HEK293 (cell line): ENCODE measurements around the gene CCDC175.

ENCODE experiments used
- CTCF ChIA-PET: fragments of 350-600 bp; formaldehyde crosslinking; extraction: SDS; loops from one replicate; lab custom pipeline; 2021; ENCODE audit warnings: antibody characterized with exemption; lab: Yijun Ruan, JAX
- POLR2A ChIA-PET: fragments of 300-600 bp; formaldehyde crosslinking; extraction: SDS; loops from one replicate; lab custom pipeline; 2020; ENCODE audit warnings: antibody characterized with exemption, inconsistent platforms; lab: Yijun Ruan, JAX
- H3K27ac ChIP-seq: fragments of 200-500 bp; sonication (Bioruptor generic); 2 replicates; pipeline ENCODE4 v1.5.1; 2014; ENCODE audit warnings: low read depth, low read length, control low read depth, inconsistent platforms; ENCODE audit errors: extremely low read depth
- H3K36me3 ChIP-seq, 2 experiments: fragments of 200-500 bp in 1 of 2; sonication (Bioruptor generic) in 1 of 2; 1 replicate in 1 of 2; 2 replicates in 1 of 2; pipeline ENCODE4 v1.5.1; 2014 to 2017; ENCODE audit warnings: inconsistent platforms in 2 of 2, low read length in 2 of 2; ENCODE audit not compliant: control insufficient read depth in 2 of 2, insufficient read depth in 1 of 2
- H3K4me1 ChIP-seq: fragments of 200-500 bp; sonication (Bioruptor generic); 2 replicates; pipeline ENCODE4 v1.5.1; 2014; ENCODE audit warnings: mild to moderate bottlenecking, low read length, inconsistent platforms; ENCODE audit not compliant: control insufficient read depth, insufficient read depth
- H3K4me3 ChIP-seq: 2 replicates; pipeline ENCODE4 v1.5.1; 2011; ENCODE audit warnings: low read depth, mild to moderate bottlenecking, control low read depth, low read length, moderate library complexity
- H3K9me3 ChIP-seq: fragments of 200-500 bp; sonication (Bioruptor generic); 2 replicates; pipeline ENCODE4 v1.5.1; 2014; ENCODE audit warnings: low read depth, low read length, inconsistent platforms; ENCODE audit not compliant: control insufficient read depth, insufficient read depth
- AEBP2 ChIP-seq: fragments of 450-650 bp; formaldehyde crosslinking; IDR thresholded peaks from 2 replicates; pipeline ENCODE4 v1.5.1; 2016; ENCODE audit warnings: missing biosample characterization, missing genetic modification characterization, borderline replicate concordance
- KLF10 ChIP-seq: fragments of 450-650 bp; IDR thresholded peaks from 2 replicates; pipeline ENCODE4 v1.5.1; 2018; ENCODE audit warnings: missing biosample characterization, mild to moderate bottlenecking, missing genetic modification characterization
- KLF16 ChIP-seq: fragments of 450-650 bp; formaldehyde crosslinking; IDR thresholded peaks from 2 replicates; pipeline ENCODE4 v1.5.1; 2017; ENCODE audit warnings: missing biosample characterization, missing genetic modification characterization
- KLF7 ChIP-seq: fragments of 450-650 bp; formaldehyde crosslinking; IDR thresholded peaks from 2 replicates; pipeline ENCODE4 v1.5.1; 2016; ENCODE audit warnings: missing biosample characterization, missing genetic modification characterization, borderline replicate concordance
- MZF1 ChIP-seq: fragments of 450-650 bp; formaldehyde crosslinking; IDR thresholded peaks from 2 replicates; pipeline ENCODE4 v1.5.1; 2017; ENCODE audit warnings: missing biosample characterization, missing genetic modification characterization, borderline replicate concordance
- OSR2 ChIP-seq: fragments of 450-650 bp; formaldehyde crosslinking; IDR thresholded peaks from 2 replicates; pipeline ENCODE4 v1.5.1; 2016; ENCODE audit warnings: missing biosample characterization, missing genetic modification characterization
- RBAK ChIP-seq: fragments of 450-650 bp; formaldehyde crosslinking; IDR thresholded peaks from 2 replicates; pipeline ENCODE4 v1.5.1; 2016; ENCODE audit warnings: missing biosample characterization, missing genetic modification characterization
- SALL2 ChIP-seq: fragments of 450-650 bp; formaldehyde crosslinking; IDR thresholded peaks from 2 replicates; pipeline ENCODE4 v1.5.0; 2017; ENCODE audit warnings: missing biosample characterization, mild to moderate bottlenecking, missing genetic modification characterization, borderline replicate concordance
- SETDB1 ChIP-seq: IDR thresholded peaks from one replicate; pipeline ENCODE4 v1.6.1; 2017; ENCODE audit warnings: mild to moderate bottlenecking, low read length, moderate library complexity, mixed read lengths; ENCODE audit not compliant: insufficient read length
- SP7 ChIP-seq: fragments of 450-650 bp; formaldehyde crosslinking; IDR thresholded peaks from 2 replicates; pipeline ENCODE4 v1.5.1; 2016; ENCODE audit warnings: missing biosample characterization, missing genetic modification characterization
- WT1 ChIP-seq: fragments of 450-650 bp; formaldehyde crosslinking; IDR thresholded peaks from 2 replicates; pipeline ENCODE4 v1.5.1; 2016; ENCODE audit warnings: missing biosample characterization, missing genetic modification characterization
- ZBTB11 ChIP-seq: fragments of 450-650 bp; formaldehyde crosslinking; conservative IDR thresholded peaks from 2 replicates; pipeline ENCODE4 v1.5.1; 2016; ENCODE audit warnings: low read depth, missing biosample characterization, missing genetic modification characterization
- ZBTB17 ChIP-seq: fragments of 450-650 bp; formaldehyde crosslinking; IDR thresholded peaks from 2 replicates; pipeline ENCODE4 v1.5.1; 2016; ENCODE audit warnings: missing biosample characterization, missing genetic modification characterization
- ZNF155 ChIP-seq: fragments of 450-650 bp; formaldehyde crosslinking; IDR thresholded peaks from 2 replicates; pipeline ENCODE4 v1.5.1; 2016; ENCODE audit warnings: missing biosample characterization, missing genetic modification characterization
- ZNF184 ChIP-seq: fragments of 450-650 bp; IDR thresholded peaks from 2 replicates; pipeline ENCODE4 v1.5.1; 2018; ENCODE audit warnings: missing biosample characterization, mild to moderate bottlenecking, missing genetic modification characterization
- ZNF202 ChIP-seq: fragments of 450-650 bp; formaldehyde crosslinking; IDR thresholded peaks from 2 replicates; pipeline ENCODE4 v1.5.1; 2016; ENCODE audit warnings: missing biosample characterization, missing genetic modification characterization, borderline replicate concordance
- ZNF24 ChIP-seq: fragments of 450-650 bp; formaldehyde crosslinking; IDR thresholded peaks from 2 replicates; pipeline ENCODE4 v1.5.1; 2016; ENCODE audit warnings: missing biosample characterization, missing genetic modification characterization
- ZNF292 ChIP-seq: fragments of 450-650 bp; formaldehyde crosslinking; IDR thresholded peaks from 2 replicates; pipeline ENCODE4 v1.5.1; 2016; ENCODE audit warnings: low read depth, missing biosample characterization, missing genetic modification characterization, borderline replicate concordance
- ZNF335 ChIP-seq: fragments of 450-650 bp; formaldehyde crosslinking; conservative IDR thresholded peaks from 2 replicates; pipeline ENCODE4 v1.5.1; 2016; ENCODE audit warnings: missing biosample characterization, missing genetic modification characterization
- ZNF366 ChIP-seq: fragments of 450-650 bp; formaldehyde crosslinking; conservative IDR thresholded peaks from 2 replicates; pipeline ENCODE4 v1.5.1; 2016; ENCODE audit warnings: missing biosample characterization, missing genetic modification characterization
- ZNF600 ChIP-seq: fragments of 450-650 bp; formaldehyde crosslinking; IDR thresholded peaks from 2 replicates; pipeline ENCODE4 v1.5.1; 2016; ENCODE audit warnings: missing biosample characterization, missing genetic modification characterization
- ZNF610 ChIP-seq: fragments of 450-650 bp; formaldehyde crosslinking; IDR thresholded peaks from 2 replicates; pipeline ENCODE4 v1.5.1; 2016; ENCODE audit warnings: missing biosample characterization, missing genetic modification characterization, borderline replicate concordance
- ZNF623 ChIP-seq: fragments of 450-650 bp; formaldehyde crosslinking; IDR thresholded peaks from 2 replicates; pipeline ENCODE4 v1.5.1; 2016; ENCODE audit warnings: missing biosample characterization, missing genetic modification characterization
- ZNF645 ChIP-seq: fragments of 450-650 bp; formaldehyde crosslinking; IDR thresholded peaks from 2 replicates; pipeline ENCODE4; 2016; ENCODE audit warnings: missing biosample characterization, missing genetic modification characterization
- ZNF654 ChIP-seq: fragments of 450-650 bp; formaldehyde crosslinking; IDR thresholded peaks from 2 replicates; pipeline ENCODE4 v1.5.1; 2016; ENCODE audit warnings: low read depth, missing biosample characterization, missing genetic modification characterization
- TF ChIP-seq, protein P1 (sequence below): fragments of 450-650 bp; formaldehyde crosslinking; IDR thresholded peaks from 2 replicates; pipeline ENCODE4 v1.5.1; 2016; ENCODE audit warnings: missing biosample characterization, missing genetic modification characterization
- TF ChIP-seq, protein P2 (sequence below): fragments of 450-650 bp; formaldehyde crosslinking; IDR thresholded peaks from 2 replicates; pipeline ENCODE4 v1.5.1; 2016; ENCODE audit warnings: missing biosample characterization, missing genetic modification characterization
- TF ChIP-seq, protein P3 (sequence below): fragments of 450-650 bp; formaldehyde crosslinking; IDR thresholded peaks from 2 replicates; pipeline ENCODE4 v1.5.1; 2016; ENCODE audit warnings: missing biosample characterization, missing genetic modification characterization

Gene CCDC175

GRCh38 chr14:59583755-59584154 is 7.1 kb upstream of the CCDC175 start:
- ChIA-PET POLR2A (no interaction called here), CTCF (interaction anchor here (0.5 to 1.8 kb wide), 6 partner anchors 11 to 1388 kb away, joined by 3 to 6 read pairs (median 3); no protein-coding TSS in a partner anchor)
- H3K36me3 ChIP-seq, result no peaks in the 10 kb centered on the region
- no peaks in the 10 kb centered on the region for H3K9me3 ChIP-seq
- H3K27ac ChIP-seq, result no peak overlapping the region; the same call in 1 of the 2 replicates
- H3K4me3 ChIP-seq, result no peak overlapping the region
- peaks cover 11% of the 10 kb centered on the region for H3K4me1 ChIP-seq
- no peak for TF ChIP-seq KLF16 (tag by site-specific recombination)
- TF ChIP-seq ZNF202 (tag by site-specific recombination), result no peak
- TF ChIP-seq ZNF645 (tag by site-specific recombination), result no peak
- TF ChIP-seq ZNF623 (tag by site-specific recombination), result no peak
- no peak for TF ChIP-seq SETDB1
- TF ChIP-seq ZNF600 (tag by site-specific recombination), result peak; percentile 40; the same call in 1 of the 2 replicates
- no peak for TF ChIP-seq RBAK (tag by site-specific recombination)
- TF ChIP-seq, protein P1, sequence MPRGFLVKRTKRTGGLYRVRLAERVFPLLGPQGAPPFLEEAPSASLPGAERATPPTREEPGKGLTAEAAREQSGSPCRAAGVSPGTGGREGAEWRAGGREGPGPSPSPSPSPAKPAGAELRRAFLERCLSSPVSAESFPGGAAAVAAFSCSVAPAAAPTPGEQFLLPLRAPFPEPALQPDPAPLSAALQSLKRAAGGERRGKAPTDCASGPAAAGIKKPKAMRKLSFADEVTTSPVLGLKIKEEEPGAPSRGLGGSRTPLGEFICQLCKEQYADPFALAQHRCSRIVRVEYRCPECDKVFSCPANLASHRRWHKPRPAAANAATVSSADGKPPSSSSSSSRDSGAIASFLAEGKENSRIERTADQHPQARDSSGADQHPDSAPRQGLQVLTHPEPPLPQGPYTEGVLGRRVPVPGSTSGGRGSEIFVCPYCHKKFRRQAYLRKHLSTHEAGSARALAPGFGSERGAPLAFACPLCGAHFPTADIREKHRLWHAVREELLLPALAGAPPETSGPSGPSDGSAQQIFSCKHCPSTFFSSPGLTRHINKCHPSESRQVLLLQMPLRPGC (tag by site-specific recombination), result no peak
- TF ChIP-seq, protein P2, sequence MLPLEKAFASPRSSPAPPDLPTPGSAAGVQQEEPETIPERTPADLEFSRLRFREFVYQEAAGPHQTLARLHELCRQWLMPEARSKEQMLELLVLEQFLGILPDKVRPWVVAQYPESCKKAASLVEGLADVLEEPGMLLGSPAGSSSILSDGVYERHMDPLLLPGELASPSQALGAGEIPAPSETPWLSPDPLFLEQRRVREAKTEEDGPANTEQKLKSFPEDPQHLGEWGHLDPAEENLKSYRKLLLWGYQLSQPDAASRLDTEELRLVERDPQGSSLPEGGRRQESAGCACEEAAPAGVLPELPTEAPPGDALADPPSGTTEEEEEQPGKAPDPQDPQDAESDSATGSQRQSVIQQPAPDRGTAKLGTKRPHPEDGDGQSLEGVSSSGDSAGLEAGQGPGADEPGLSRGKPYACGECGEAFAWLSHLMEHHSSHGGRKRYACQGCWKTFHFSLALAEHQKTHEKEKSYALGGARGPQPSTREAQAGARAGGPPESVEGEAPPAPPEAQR (tag by site-specific recombination), result no peak
- TF ChIP-seq KLF10 (tag by site-specific recombination), result 0 out of 2 replicates have a peak, but pooled peaks have one; percentile 21
- TF ChIP-seq KLF7, result no peak
- no peak for TF ChIP-seq WT1 (tag by site-specific recombination)
- TF ChIP-seq ZNF335 (tag by site-specific recombination), result no peak
- no peak for TF ChIP-seq MZF1
- no peak for TF ChIP-seq ZNF292 (tag by site-specific recombination)
- 0 out of 2 replicates have a peak, but pooled peaks have one; percentile 7 for TF ChIP-seq ZNF654 (tag by site-specific recombination)
- TF ChIP-seq OSR2, result peak; percentile 78
- TF ChIP-seq ZNF610 (tag by site-specific recombination), result no peak
- no peak for TF ChIP-seq AEBP2
- TF ChIP-seq, protein P3, sequence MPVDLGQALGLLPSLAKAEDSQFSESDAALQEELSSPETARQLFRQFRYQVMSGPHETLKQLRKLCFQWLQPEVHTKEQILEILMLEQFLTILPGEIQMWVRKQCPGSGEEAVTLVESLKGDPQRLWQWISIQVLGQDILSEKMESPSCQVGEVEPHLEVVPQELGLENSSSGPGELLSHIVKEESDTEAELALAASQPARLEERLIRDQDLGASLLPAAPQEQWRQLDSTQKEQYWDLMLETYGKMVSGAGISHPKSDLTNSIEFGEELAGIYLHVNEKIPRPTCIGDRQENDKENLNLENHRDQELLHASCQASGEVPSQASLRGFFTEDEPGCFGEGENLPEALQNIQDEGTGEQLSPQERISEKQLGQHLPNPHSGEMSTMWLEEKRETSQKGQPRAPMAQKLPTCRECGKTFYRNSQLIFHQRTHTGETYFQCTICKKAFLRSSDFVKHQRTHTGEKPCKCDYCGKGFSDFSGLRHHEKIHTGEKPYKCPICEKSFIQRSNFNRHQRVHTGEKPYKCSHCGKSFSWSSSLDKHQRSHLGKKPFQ, result 0 out of 2 replicates have a peak, but pooled peaks have one; percentile 20
- peak; percentile 31; the same call in 1 of the 2 replicates for TF ChIP-seq SP7 (tag by site-specific recombination)
- TF ChIP-seq ZNF155 (tag by site-specific recombination), result no peak
- TF ChIP-seq ZNF366, result no peak
- TF ChIP-seq SALL2 (tag by site-specific recombination), result no peak
- TF ChIP-seq ZBTB11 (tag by site-specific recombination), result no peak
- peak; percentile 44 for TF ChIP-seq ZBTB17
- 0 out of 2 replicates have a peak, but pooled peaks have one; percentile 24 for TF ChIP-seq ZNF24
- no peak for TF ChIP-seq ZNF184
